Mesothelial cell of epicardium (in vitro differentiated cells): ENCODE measurements around the gene N4BP3. TPM values are rescaled to one million over a fixed set of nuclear protein-coding genes. Genes with fewer than 3 reads are reported as not detected.
A peak's percentile ranks its signal among the peaks of the same experiment; 100 is the strongest.

Experiments used
- DNase-seq, 2 experiments: peaks; one replicate each; pipeline ENCODE4 v3.0.0; 2021; ENCODE audit warnings: low spot score in 2 of 2; ENCODE audit not compliant: unreplicated experiment in 2 of 2
- H3K27ac Mint-ChIP-seq: 2 replicates; pipeline ENCODE4 v1.8.0; 2021; ENCODE audit warnings: mixed read lengths
- H3K27me3 Mint-ChIP-seq: 2 replicates; pipeline ENCODE4 v1.8.0; 2021; ENCODE audit warnings: low read depth, mixed read lengths
- H3K36me3 Mint-ChIP-seq: 2 replicates; pipeline ENCODE4 v1.8.0; 2021; ENCODE audit warnings: mixed read lengths
- H3K4me1 Mint-ChIP-seq: 2 replicates; pipeline ENCODE4 v1.8.0; 2021; ENCODE audit warnings: mixed read lengths
- H3K4me3 Mint-ChIP-seq: 2 replicates; pipeline ENCODE4 v1.8.0; 2021; ENCODE audit warnings: mild to moderate bottlenecking, moderate library complexity, mixed read lengths
- H3K9me3 Mint-ChIP-seq: 2 replicates; pipeline ENCODE4 v1.8.0; 2021; ENCODE audit warnings: mixed read lengths
- CTCF ChIP-seq: fragments of 200-600 bp; sonication (generic); IDR thresholded peaks from one replicate; pipeline ENCODE4 v1.5.0; 2021; ENCODE audit warnings: antibody characterized with exemption; ENCODE audit not compliant: unreplicated experiment
- total RNA-seq: library from RNA; stranded (reverse); gene quantifications from 3 replicates; pipeline ENCODE4 v1.2.1, GENCODE V29; 2021

The N4BP3 gene
- total RNA-seq, 1 donor from 2014 or later: 1.8 TPM

GRCh38 chr5:178115136-178115813 lies 1.9 kb downstream of the N4BP3 start:
- no peak for TF ChIP-seq CTCF
- Mint-ChIP-seq H3K27me3 (peaks cover 22% of the 10 kb centered on the region), H3K4me1 (peaks cover 30% of the 10 kb centered on the region), H3K9me3 (no peaks in the 10 kb centered on the region), H3K27ac (no peak overlapping the region), H3K4me3 (peak overlapping the region; percentile 79), H3K36me3 (no peaks in the 10 kb centered on the region)
- no peak for DNase-seq

GRCh38 chr5:178115814-178116142 lies 2.4 kb downstream of the N4BP3 start:
- no peak for TF ChIP-seq CTCF

GRCh38 chr5:178116143-178116885 lies 3.0 kb downstream of the N4BP3 start:
- Mint-ChIP-seq H3K4me3 (peak overlapping the region; percentile 34), H3K27ac (peak overlapping the region; percentile 50), H3K27me3 (peaks cover 22% of the 10 kb centered on the region), H3K36me3 (no peaks in the 10 kb centered on the region), H3K4me1 (peaks cover 33% of the 10 kb centered on the region), H3K9me3 (no peaks in the 10 kb centered on the region)
- DNase-seq: no peak
- TF ChIP-seq CTCF: no peak

More at GRCh38 chr5:178115814-178116142, 2.4 kb downstream of the N4BP3 start:
- no peak for DNase-seq
- Mint-ChIP-seq H3K27ac (no peak overlapping the region), H3K4me3 (peak overlapping the region; percentile 34), H3K27me3 (peaks cover 22% of the 10 kb centered on the region), H3K36me3 (no peaks in the 10 kb centered on the region), H3K9me3 (no peaks in the 10 kb centered on the region), H3K4me1 (peaks cover 31% of the 10 kb centered on the region)

- peaks cover 33% of the 10 kb centered on the region for H3K4me1 Mint-ChIP-seq
- H3K4me3 Mint-ChIP-seq: no peak overlapping the region
- no peaks in the 10 kb centered on the region for H3K36me3 Mint-ChIP-seq
- no peaks in the 10 kb centered on the region for H3K9me3 Mint-ChIP-seq
- TF ChIP-seq CTCF: no peak
- DNase-seq: no peak
- no peak overlapping the region for H3K27ac Mint-ChIP-seq
- peaks cover 17% of the 10 kb centered on the region for H3K27me3 Mint-ChIP-seq
Observed at GRCh38 chr5:178117923-178118701, 4.8 kb downstream of the N4BP3 start.

GRCh38 chr5:178119915-178120606 lies 6.7 kb downstream of the N4BP3 start:
- no peaks in the 10 kb centered on the region for H3K36me3 Mint-ChIP-seq
- DNase-seq: no peak
- H3K4me1 Mint-ChIP-seq: peaks cover 39% of the 10 kb centered on the region
- no peak overlapping the region for H3K4me3 Mint-ChIP-seq
- H3K27ac Mint-ChIP-seq: no peak overlapping the region
- H3K9me3 Mint-ChIP-seq: no peaks in the 10 kb centered on the region
- no peak for TF ChIP-seq CTCF
- peaks cover 7% of the 10 kb centered on the region for H3K27me3 Mint-ChIP-seq
